B cell (primary cell): ENCODE data around the gene SLC13A1. TPM values are rescaled to one million over a fixed set of nuclear protein-coding genes. Genes with fewer than 3 reads are reported as not detected.

Source experiments
- ATAC-seq: fragments of 200-7000 bp; cut with Tn5 transposase; one replicate; pipeline ENCODE4 v1.10.0; 2021; ENCODE audit warnings: low read depth, mild to moderate bottlenecking, moderate number of reproducible peaks, moderate library complexity
- CTCF ChIA-PET: fragments of 350-600 bp; sonication (Branson Sonifier 250); formaldehyde crosslinking; loops from one replicate; lab custom pipeline; 2021; ENCODE audit warnings: antibody characterized with exemption, inconsistent platforms; lab: Charles Lee
- POLR2A ChIA-PET: fragments of 350-600 bp; sonication (Branson Sonifier 250); formaldehyde crosslinking; loops from one replicate; lab custom pipeline; 2021; ENCODE audit warnings: antibody characterized with exemption; lab: Charles Lee
- DNase-seq: peaks from one replicate; pipeline ENCODE4 v3.0.0; 2013
- H2AFZ ChIP-seq: 2 replicates; pipeline ENCODE4 v1.6.1; 2012; ENCODE audit warnings: mild to moderate bottlenecking, low read depth, low read length; ENCODE audit not compliant: insufficient read depth, poor library complexity, severe bottlenecking
- H3K27ac ChIP-seq, 2 donors: 1 replicate in 1 of 2; 2 replicates in 1 of 2; pipeline ENCODE4 v1.5.1; 2012 to 2013; ENCODE audit warnings: low read length in 2 of 2, mild to moderate bottlenecking in 2 of 2, moderate library complexity in 1 of 2
- H3K27me3 ChIP-seq, 4 experiments: fragments of 200-600 bp in 1 of 4; sonication (generic) in 1 of 4; replicated peaks in 1 of 4; 1 replicate in 2 of 4; 2 replicates in 2 of 4; pipeline versions ENCODE4 v1.6.1 to v1.7.0; 2013 to 2016; ENCODE audit warnings: low read length in 3 of 4, mild to moderate bottlenecking in 2 of 4, mixed read lengths in 1 of 4, moderate library complexity in 1 of 4; ENCODE audit not compliant: insufficient read depth in 4 of 4, control insufficient read depth in 3 of 4; ENCODE audit errors: control extremely low read depth in 1 of 4
- H3K36me3 ChIP-seq, 2 experiments: replicated peaks in 1 of 2; 1 replicate in 1 of 2; 2 replicates in 1 of 2; pipeline versions ENCODE4 v1.6.1 to v1.7.1; 2013; ENCODE audit warnings: low read length in 1 of 2; ENCODE audit not compliant: insufficient read depth in 2 of 2, control insufficient read depth in 1 of 2; ENCODE audit errors: control extremely low read depth in 1 of 2, extremely low read depth in 1 of 2
- H3K4me1 ChIP-seq, 2 donors: fragments of 200-600 bp in 1 of 2; sonication (generic) in 1 of 2; 1 replicate in 1 of 2; 2 replicates in 1 of 2; pipeline versions ENCODE4 v1.5.1 to v1.6.1; 2013 to 2017; ENCODE audit warnings: low read length in 2 of 2; ENCODE audit not compliant: control insufficient read depth in 2 of 2, insufficient read depth in 2 of 2
- H3K4me2 ChIP-seq: replicated peaks from 2 replicates; pipeline ENCODE3; 2012; ENCODE audit warnings: mild to moderate bottlenecking, low read depth, low read length; ENCODE audit not compliant: poor library complexity, severe bottlenecking
- H3K4me3 ChIP-seq, 5 experiments: fragments of 200-600 bp in 1 of 5; sonication (generic) in 1 of 5; 1 replicate in 3 of 5; 2 replicates in 2 of 5; pipeline versions ENCODE4 v1.5.1 to v1.7.0; 2011 to 2016; ENCODE audit warnings: low read length in 4 of 5, mild to moderate bottlenecking in 4 of 5, low read depth in 2 of 5, control low read depth in 1 of 5, moderate library complexity in 1 of 5; ENCODE audit not compliant: insufficient read depth in 1 of 5; ENCODE audit errors: control extremely low read depth in 1 of 5, extremely low read depth in 1 of 5
- H3K79me2 ChIP-seq: fragments of 200-600 bp; sonication (generic); one replicate; pipeline ENCODE4 v1.6.0; 2016; ENCODE audit warnings: low read length; ENCODE audit not compliant: control insufficient read depth, insufficient read depth
- H3K9ac ChIP-seq: fragments of 200-600 bp; sonication (generic); 2 replicates; pipeline ENCODE4 v1.6.1; 2017; ENCODE audit warnings: mild to moderate bottlenecking, low read length, moderate library complexity
- H3K9me3 ChIP-seq, 3 donors: one replicate each; pipeline versions ENCODE4 v1.6.1 to v1.7.1; 2013; ENCODE audit warnings: low read length in 2 of 3; ENCODE audit not compliant: control insufficient read depth in 2 of 3, insufficient read depth in 1 of 3; ENCODE audit errors: control extremely low read depth in 1 of 3
- H4K20me1 ChIP-seq: 2 replicates; pipeline ENCODE4 v1.6.0; 2012; ENCODE audit warnings: mild to moderate bottlenecking, low read length; ENCODE audit not compliant: insufficient read depth, control insufficient read depth, poor library complexity, severe bottlenecking
- H3K27ac Mint-ChIP-seq: one replicate; pipeline ENCODE4 v1.8.0; 2021; ENCODE audit warnings: mixed read lengths
- H3K27me3 Mint-ChIP-seq: one replicate; pipeline ENCODE4 v1.8.0; 2021; ENCODE audit warnings: mixed read lengths
- H3K4me1 Mint-ChIP-seq: one replicate; pipeline ENCODE4 v1.8.0; 2021; ENCODE audit warnings: mixed read lengths
- H3K4me3 Mint-ChIP-seq: one replicate; pipeline ENCODE4 v1.8.0; 2021; ENCODE audit warnings: mixed read lengths
- H3K9me3 Mint-ChIP-seq: one replicate; pipeline ENCODE4 v1.8.0; 2022; ENCODE audit warnings: mixed read lengths; ENCODE audit not compliant: insufficient read depth
- EZH2 ChIP-seq: IDR thresholded peaks from 2 replicates; pipeline ENCODE4 v1.6.1; 2012; ENCODE audit warnings: borderline replicate concordance, low read depth, mild to moderate bottlenecking, moderate library complexity, low read length; ENCODE audit not compliant: insufficient read depth, poor library complexity, severe bottlenecking
- WGBS: methylation state at CpG from one replicate; pipeline ENCODE4 v1.1.5; 2013; ENCODE audit warnings: missing lambda C conversion rate; ENCODE audit not compliant: insufficient coverage; 5-methylcytosine and 5-hydroxymethylcytosine counted together
- intact Hi-C: fragments of 100-400 bp; cut with micrococcal nuclease; formaldehyde crosslinking; loops from one replicate; pipeline ENCODE4 v1.10.0; 2022
- polyA plus RNA-seq: library from polyadenylated mRNA; depleted of rRNA; stranded (reverse); fragments of >200 nt; gene quantifications from 2 replicates; pipeline ENCODE4 v1.2.3, GENCODE V29; 2012
- total RNA-seq, 2 donors: library from RNA; stranded (reverse); fragments of 120-200 nt in 1 of 2; gene quantifications; 1 replicate in 1 of 2; 2 replicates in 1 of 2; pipeline versions ENCODE4 v1.2.3 to v1.2.4, GENCODE V29; 2013 to 2022
- TF ChIP-seq, protein P1 (sequence below): fragments of 200-600 bp; IDR thresholded peaks from one replicate; pipeline ENCODE4 v1.8.0; 2022; ENCODE audit warnings: antibody characterized with exemption, mild to moderate bottlenecking

The SLC13A1 gene
- total and polyA plus RNA-seq, 2 donors (not counting 1 experiment from before 2014, with no cell fraction given): not detected

DNA sequence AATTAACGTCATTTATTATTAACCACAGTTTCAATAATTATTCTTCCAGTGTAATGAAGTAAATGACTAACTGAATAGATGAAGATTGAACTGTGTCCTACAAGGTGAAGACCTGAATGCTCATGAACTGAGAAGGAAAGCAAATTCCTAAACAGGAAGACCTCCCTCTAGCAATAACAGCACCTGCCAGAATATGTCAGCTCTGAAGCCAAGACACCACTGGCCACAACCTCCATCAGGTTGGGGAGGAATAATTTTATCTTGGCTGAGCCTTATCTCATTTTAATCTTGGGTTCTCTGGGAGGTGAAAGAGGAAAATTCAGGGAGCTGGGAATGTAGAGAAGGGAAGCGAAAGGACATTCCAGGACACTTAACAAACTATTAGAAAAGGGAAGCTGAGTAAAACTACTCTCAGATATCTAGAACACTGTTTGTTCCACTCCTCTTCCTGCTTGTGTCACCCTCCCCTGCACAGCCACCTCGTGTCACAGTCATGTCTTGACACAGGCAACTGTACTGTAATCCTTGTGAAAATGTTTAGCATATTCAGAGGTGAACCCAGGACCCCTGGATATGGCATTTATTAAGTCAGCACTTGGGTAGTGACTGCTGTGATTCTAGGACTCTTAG is 4.6 kb upstream of the SLC13A1 start:
- no peaks in the 10 kb centered on the region for H3K27me3 ChIP-seq
- no peak overlapping the region for H3K9ac ChIP-seq
- no peaks in the 10 kb centered on the region for H3K79me2 ChIP-seq
- DNase-seq (no peak), ATAC-seq (no peak)
- TF ChIP-seq, protein P1, sequence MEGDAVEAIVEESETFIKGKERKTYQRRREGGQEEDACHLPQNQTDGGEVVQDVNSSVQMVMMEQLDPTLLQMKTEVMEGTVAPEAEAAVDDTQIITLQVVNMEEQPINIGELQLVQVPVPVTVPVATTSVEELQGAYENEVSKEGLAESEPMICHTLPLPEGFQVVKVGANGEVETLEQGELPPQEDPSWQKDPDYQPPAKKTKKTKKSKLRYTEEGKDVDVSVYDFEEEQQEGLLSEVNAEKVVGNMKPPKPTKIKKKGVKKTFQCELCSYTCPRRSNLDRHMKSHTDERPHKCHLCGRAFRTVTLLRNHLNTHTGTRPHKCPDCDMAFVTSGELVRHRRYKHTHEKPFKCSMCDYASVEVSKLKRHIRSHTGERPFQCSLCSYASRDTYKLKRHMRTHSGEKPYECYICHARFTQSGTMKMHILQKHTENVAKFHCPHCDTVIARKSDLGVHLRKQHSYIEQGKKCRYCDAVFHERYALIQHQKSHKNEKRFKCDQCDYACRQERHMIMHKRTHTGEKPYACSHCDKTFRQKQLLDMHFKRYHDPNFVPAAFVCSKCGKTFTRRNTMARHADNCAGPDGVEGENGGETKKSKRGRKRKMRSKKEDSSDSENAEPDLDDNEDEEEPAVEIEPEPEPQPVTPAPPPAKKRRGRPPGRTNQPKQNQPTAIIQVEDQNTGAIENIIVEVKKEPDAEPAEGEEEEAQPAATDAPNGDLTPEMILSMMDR: no peak
- no peak for TF ChIP-seq EZH2
- H3K4me2 ChIP-seq: no peak overlapping the region
- H3K27ac ChIP-seq: no peak overlapping the region
- Mint-ChIP-seq H3K9me3 (peaks cover 2% of the 10 kb centered on the region), H3K27me3 (no peaks in the 10 kb centered on the region), H3K27ac (no peak overlapping the region), H3K4me3 (no peak overlapping the region), H3K4me1 (no peaks in the 10 kb centered on the region)
- H3K36me3 ChIP-seq: no peaks in the 10 kb centered on the region
- H4K20me1 ChIP-seq: no peaks in the 10 kb centered on the region
- H2AFZ ChIP-seq: no peak overlapping the region
- H3K4me3 ChIP-seq: no peak overlapping the region
- no peaks in the 10 kb centered on the region for H3K4me1 ChIP-seq
- ChIA-PET CTCF (no interaction called here), POLR2A (no interaction called here)
- intact Hi-C loops: no loop called here
- 0% methylated on average over 1 of the region's 3 CpGs for WGBS
- no peaks in the 10 kb centered on the region for H3K9me3 ChIP-seq

DNA sequence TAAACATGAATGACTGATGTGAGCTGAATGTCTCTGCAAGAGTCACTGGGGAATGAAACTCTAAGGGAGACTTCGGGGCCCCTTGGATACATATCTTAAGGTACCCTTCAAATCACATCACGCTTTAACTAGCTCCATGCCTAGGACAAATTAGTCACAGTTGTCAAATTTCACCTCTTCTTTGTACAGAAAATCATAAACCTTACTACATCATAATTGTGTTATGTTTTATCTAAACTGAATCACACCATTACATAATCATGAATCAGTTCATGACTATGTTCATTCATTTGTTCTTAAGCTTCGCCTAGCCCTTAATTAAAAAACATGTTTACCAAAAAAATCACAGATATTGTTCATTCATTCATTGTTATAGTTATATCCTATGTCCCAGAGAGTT is 2.1 kb upstream of the SLC13A1 start:
- Histone ChIP-seq H3K4me1 (no peaks in the 10 kb centered on the region), H3K9ac (no peak overlapping the region), H3K9me3 (no peaks in the 10 kb centered on the region), H3K27ac (no peak overlapping the region), H3K4me3 (no peak overlapping the region), H3K4me2 (no peak overlapping the region), H3K79me2 (no peaks in the 10 kb centered on the region), H2AFZ (no peak overlapping the region), H3K36me3 (no peaks in the 10 kb centered on the region), H4K20me1 (no peaks in the 10 kb centered on the region), H3K27me3 (no peaks in the 10 kb centered on the region)
- no peaks in the 10 kb centered on the region for H3K27me3 Mint-ChIP-seq
- intact Hi-C loops: no loop called here
- CTCF ChIA-PET: no interaction called here
- no peak for TF ChIP-seq EZH2
- TF ChIP-seq, protein P1: no peak
- DNase-seq (no peak), ATAC-seq (no peak)
- POLR2A ChIA-PET: no interaction called here
- no peak overlapping the region for H3K4me3 Mint-ChIP-seq
- no peak overlapping the region for H3K27ac Mint-ChIP-seq
- peaks cover 2% of the 10 kb centered on the region for H3K9me3 Mint-ChIP-seq
- no peaks in the 10 kb centered on the region for H3K4me1 Mint-ChIP-seq
- WGBS: no CpG with 5 or more reads among the region's 3 CpGs
